HG02870 (cell line): ENCODE results near the gene PKNOX2.

Source experiments
- ATAC-seq: cut with Tn5 transposase; IDR thresholded peaks from one replicate; pipeline ENCODE4 v1.9.1; 2021; ENCODE audit warnings: mild to moderate bottlenecking, moderate library complexity; ENCODE audit not compliant: unreplicated experiment

Gene PKNOX2

GRCh38 chr11:125257751-125258150, 93.2 kb downstream of the PKNOX2 start:
- no peak for ATAC-seq

DNA sequence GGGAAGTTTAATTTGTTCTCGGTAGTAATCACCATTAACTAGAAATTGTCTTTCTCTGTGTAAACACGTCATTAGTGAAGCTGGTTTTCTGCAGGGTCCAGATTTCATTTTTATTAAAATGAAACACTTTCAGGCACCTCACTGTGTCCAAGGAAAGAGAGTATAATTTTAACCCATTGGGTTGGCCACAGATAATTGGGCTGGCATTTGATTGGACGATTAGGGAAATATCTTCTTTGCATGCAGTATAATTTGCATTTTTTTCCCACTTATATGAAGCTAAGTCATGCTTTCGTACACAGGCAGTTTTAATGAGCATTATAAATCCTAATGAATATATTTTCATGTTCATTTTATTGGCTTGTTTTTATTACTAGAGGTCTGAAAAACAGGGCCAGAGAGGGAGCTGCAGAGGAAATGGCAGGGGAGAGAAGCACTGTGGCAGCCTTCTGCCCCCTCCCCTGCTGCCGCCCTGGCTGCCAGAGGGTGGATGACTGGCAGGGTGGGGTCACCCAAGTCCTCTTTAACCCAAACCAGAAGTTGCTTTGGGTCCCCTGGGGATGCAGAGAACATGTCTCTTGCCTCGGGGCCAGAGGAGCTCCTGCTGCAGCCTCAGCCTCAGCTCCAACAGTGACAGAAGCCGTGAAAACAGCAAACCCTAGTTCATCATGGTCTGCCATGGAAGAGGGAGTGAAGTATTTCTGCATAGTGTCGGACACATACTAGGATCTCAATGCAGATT, 93.9 kb downstream of the PKNOX2 start:
- no peak for ATAC-seq

DNA sequence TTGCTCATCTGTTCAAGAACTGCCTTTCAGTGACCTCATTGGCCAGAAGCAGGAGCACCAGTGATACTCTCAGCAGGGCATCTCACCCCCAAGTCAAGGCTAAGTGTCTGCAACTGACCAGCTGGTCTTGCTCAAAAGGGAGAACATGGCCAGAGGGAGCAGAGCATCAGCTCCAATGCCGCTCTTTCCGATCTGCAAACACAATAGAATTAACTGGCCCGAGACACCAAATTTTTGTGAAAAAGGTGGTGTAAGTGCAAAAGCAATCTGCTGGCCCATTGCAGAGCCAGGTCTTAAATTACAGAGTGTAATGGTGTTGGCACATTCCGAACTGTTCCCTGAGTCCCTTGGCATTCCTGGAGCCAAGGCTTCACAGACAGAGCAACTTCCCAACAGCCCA, 97.0 kb downstream of the PKNOX2 start:
- no peak for ATAC-seq

- ATAC-seq = no peak
These were observed 97.8 kb downstream of the PKNOX2 start for GRCh38 chr11:125262194-125262829.

GRCh38 chr11:125262830-125263218, 98.3 kb downstream of the PKNOX2 start:
- ATAC-seq = no peak

DNA sequence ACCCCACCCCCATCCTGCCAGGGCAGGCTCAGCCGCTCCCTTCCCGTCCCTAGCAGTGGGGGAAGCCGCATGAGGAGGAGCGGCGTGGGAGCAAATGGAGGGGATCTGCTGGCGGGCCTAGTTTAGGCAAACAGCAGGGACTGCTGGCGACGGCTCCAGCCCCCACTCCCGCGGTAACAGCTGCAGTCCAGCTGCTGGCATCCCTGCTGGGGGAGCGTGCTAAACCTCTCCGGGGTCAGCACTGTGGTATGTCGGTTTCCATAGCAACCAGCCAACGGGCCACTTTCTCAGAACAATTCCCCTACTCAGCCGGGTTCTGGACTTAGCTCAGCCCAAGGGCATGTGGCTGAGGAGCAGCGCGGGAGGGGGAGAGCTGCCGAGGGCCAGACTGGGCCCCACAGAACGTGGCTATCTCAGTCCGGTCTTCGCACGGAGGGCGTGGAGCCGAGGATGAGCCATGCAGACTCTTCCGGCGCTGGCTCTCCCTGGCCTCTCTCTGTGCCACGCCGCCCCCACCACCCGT, 98.8 kb downstream of the PKNOX2 start:
- no peak for ATAC-seq

GRCh38 chr11:125264100-125265022, 99.8 kb downstream of the PKNOX2 start:
- no peak for ATAC-seq

DNA sequence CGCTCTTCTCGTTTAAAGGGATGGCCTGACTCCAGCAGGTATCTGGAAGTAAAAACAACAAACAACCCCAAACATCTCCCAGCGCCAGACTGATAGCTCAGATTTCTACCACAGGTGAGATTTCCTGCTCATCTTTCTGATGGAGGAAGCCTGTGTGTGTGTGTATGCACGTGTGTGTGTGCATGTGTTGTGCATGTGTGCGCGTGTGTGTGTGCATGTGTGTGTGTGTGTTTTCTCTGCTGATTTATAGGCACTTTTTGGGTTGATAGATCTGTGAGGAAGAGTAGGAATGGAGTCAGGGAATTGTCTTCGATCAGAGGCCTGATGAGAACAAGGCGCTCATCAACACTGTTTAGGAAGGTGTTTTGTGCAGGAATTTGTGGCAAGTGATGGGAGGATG, 103.0 kb downstream of the PKNOX2 start:
- ATAC-seq = no peak

GRCh38 chr11:125268611-125269010, 104.1 kb downstream of the PKNOX2 start:
- ATAC-seq = no peak

GRCh38 chr11:125270106-125270505, 105.6 kb downstream of the PKNOX2 start:
- no peak for ATAC-seq

DNA sequence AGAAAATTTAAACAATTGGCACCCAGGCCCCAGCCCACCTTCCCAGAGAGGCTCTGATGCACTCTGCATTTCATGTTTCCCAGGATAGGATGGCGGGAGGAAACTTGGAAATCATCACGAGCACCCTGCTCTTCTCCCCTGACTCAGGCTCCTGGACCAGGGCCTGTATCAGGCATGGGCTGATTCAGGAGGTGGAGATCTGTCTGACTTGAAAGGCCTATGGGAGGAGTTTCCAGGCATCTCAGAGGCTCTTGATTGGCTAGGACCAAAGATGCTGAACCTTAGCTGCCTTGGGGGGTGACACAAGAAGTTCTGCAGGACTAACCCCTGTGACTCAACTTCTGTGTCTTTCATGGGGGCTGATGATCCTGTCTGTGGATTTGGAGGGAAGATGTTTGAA, 106.2 kb downstream of the PKNOX2 start:
- ATAC-seq = no peak

DNA sequence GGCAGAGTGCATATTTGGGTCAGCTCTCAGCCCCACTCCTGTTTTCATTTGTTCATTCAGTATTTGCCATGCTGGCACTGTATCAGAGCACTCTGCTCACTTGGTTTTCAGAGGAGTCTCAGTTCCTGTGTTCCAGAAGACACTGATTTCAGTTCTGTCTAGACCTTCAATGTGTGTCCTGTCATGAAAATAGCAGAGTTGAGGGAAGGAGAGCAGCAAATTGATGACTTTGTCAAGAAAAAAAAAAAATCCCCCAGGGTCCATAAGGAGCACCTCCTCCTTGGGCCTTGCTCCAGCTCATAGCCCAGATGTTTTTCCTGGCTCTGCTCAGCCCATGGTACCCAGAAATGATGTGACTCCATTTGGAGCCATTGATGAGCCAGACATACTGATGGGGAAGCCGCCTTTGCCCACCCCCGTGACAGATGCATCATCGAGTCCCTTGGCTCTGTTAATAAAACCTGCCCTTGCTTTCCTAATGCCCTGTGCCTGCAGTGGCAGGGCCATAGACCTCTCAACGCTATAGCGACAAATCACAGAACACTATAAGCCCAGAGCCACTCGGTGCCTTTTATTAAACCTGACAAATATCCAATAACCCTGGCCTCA, 107.0 kb downstream of the PKNOX2 start:
- no peak for ATAC-seq

- no peak for ATAC-seq
These were observed 107.5 kb downstream of the PKNOX2 start for GRCh38 chr11:125272092-125272491.

GRCh38 chr11:125272821-125273220, 108.3 kb downstream of the PKNOX2 start:
- no peak for ATAC-seq

DNA sequence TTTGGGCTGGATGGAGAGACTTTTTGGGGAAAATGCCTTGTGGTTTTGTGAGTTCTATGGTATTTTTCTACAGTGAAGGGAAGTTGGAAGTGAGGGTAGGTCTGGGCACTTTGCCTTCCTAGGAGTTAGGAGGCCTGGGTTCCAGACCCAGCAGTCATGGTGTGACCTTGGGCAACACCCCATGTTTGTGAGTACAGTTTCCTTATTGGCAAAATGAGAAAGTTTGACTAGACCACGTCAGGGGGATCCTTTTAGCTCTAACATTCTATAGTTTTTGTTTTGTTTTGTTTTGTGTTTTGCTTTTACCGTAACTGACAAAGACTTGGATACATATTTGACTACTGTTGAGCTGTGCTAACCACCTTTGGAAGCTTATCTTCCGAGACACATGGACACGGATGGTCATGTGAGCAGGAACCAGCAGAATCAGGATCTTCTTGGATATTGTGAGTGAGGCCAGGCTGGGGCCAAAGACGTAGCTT, 109.0 kb downstream of the PKNOX2 start:
- ATAC-seq = no peak

GRCh38 chr11:125274309-125274708, 109.8 kb downstream of the PKNOX2 start:
- ATAC-seq = no peak

- ATAC-seq = no peak
These were observed 110.2 kb downstream of the PKNOX2 start for GRCh38 chr11:125274774-125275173.

DNA sequence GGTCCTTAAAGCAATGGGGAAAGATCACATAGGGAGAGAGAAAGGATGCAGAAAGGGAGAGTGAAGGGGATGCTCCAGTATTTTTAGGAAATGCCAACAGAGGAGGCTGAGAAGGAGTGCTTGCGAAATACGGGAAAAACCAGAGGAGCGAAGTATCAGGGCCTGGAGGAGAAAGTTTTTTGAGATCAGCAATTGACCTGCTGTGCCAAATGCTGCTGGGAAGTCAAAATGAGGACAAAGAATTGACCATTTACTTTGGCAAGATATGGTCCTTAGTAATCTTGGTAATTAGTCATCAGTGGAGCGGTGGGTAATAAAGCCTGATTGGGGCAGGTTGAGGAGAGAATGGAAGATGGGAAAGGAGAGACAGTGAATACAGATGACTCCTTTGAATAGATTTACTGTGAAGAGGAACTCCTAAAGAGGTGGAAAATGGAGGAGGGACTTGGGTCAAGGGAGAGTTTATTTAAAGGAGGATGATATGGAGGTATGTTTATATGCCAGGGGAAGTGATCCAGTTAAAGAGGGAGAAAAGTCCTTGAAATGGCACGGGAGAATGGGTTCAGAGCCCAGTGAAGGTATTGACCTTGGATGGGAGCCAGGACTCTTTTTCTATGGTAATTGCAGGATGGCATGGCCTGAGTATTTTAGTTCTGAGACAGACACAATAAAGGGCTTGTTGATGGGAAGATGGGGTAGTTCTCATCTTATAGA, 111.5 kb downstream of the PKNOX2 start:
- ATAC-seq = no peak

- no peak for ATAC-seq
These were observed 112.0 kb downstream of the PKNOX2 start for GRCh38 chr11:125276619-125276976.

- no peak for ATAC-seq
These were observed 115.3 kb downstream of the PKNOX2 start for GRCh38 chr11:125279676-125280418.
